RWPE1 (cell line): Measurements from ENCODE around the gene TM9SF4.
A peak's percentile ranks its signal among the peaks of the same experiment; 100 is the strongest.

Experiments
- CTCF ChIA-PET: fragments of 350-600 bp; sonication (Branson Sonifier 250); formaldehyde crosslinking; extraction: SDS; loops from one replicate; lab custom pipeline; 2021; lab: Yijun Ruan, JAX
- POLR2A ChIA-PET: fragments of 400-600 bp; formaldehyde crosslinking; extraction: SDS; loops from one replicate; lab custom pipeline; 2020; ENCODE audit warnings: antibody characterized with exemption; ENCODE audit not compliant: low non-redundant PET; lab: Yijun Ruan, JAX
- DNase-seq: peaks from one replicate; pipeline ENCODE4 v3.0.0; 2012; ENCODE audit warnings: low spot score
- H3K27ac ChIP-seq: fragments of 450-650 bp; 2 replicates; pipeline ENCODE4 v1.5.1; 2017
- CTCF ChIP-seq: fragments of 450-650 bp; conservative IDR thresholded peaks from 2 replicates; pipeline ENCODE4 v1.5.1; 2017; ENCODE audit warnings: low read depth, mild to moderate bottlenecking

TM9SF4 gene

GRCh38 chr20:32149566-32150170 lies 40.2 kb downstream of the TM9SF4 start:
- no peak overlapping the region for H3K27ac ChIP-seq
- no peak for DNase-seq
- POLR2A ChIA-PET, result no interaction called here
- no peak for TF ChIP-seq CTCF
- CTCF ChIA-PET, result interaction anchor here (0.6 kb wide), 2 partner anchors 62 to 193 kb away, joined by 3 to 4 read pairs; no protein-coding TSS in a partner anchor

GRCh38 chr20:32150291-32150848 lies 40.9 kb downstream of the TM9SF4 start:
- ChIA-PET CTCF (interaction anchor here (0.6 kb wide), 4 partner anchors 61 to 949 kb away, joined by 3 to 5 read pairs (median 4); no protein-coding TSS in a partner anchor), POLR2A (no interaction called here)
- H3K27ac ChIP-seq, result peak overlapping the region; percentile 1; the same call in 1 of the 2 replicates
- DNase-seq, result no peak
- TF ChIP-seq CTCF, result no peak

GRCh38 chr20:32152421-32153155 lies 43.1 kb downstream of the TM9SF4 start:
- POLR2A ChIA-PET, result no interaction called here
- CTCF ChIA-PET, result interaction anchor here (0.6 kb wide), 2 partner anchors 28 to 135 kb away, joined by 3 to 4 read pairs; no protein-coding TSS in a partner anchor
- DNase-seq, result no peak
- no peak overlapping the region for H3K27ac ChIP-seq
- TF ChIP-seq CTCF, result no peak

GRCh38 chr20:32153156-32153665 lies 43.7 kb downstream of the TM9SF4 start:
- TF ChIP-seq CTCF, result no peak
- POLR2A ChIA-PET, result no interaction called here
- DNase-seq, result no peak
- no peak overlapping the region for H3K27ac ChIP-seq
- CTCF ChIA-PET, result interaction anchor here (0.6 kb wide), 1 partner anchor 28 kb away, joined by 3 read pairs; no protein-coding TSS in a partner anchor

GRCh38 chr20:32153771-32154170 lies 44.3 kb downstream of the TM9SF4 start:
- ChIA-PET POLR2A (no interaction called here), CTCF (interaction anchor here (0.7 to 1.1 kb wide), 2 partner anchors 17 to 47 kb away, joined by 3 to 4 read pairs; no protein-coding TSS in a partner anchor)
- H3K27ac ChIP-seq, result peak overlapping the region; percentile 71
- no peak for DNase-seq
- TF ChIP-seq CTCF, result no peak
